DOHH2 (cell line): ENCODE results near the gene CARMIL3.

Source experiments
- CTCF ChIP-seq: fragments of 200-600 bp; sonication (generic); IDR thresholded peaks from one replicate; pipeline ENCODE4 v1.5.1; 2014; ENCODE audit warnings: antibody characterized with exemption, mild to moderate bottlenecking, low read depth, low read length; ENCODE audit not compliant: poor library complexity, severe bottlenecking
- EZH2phosphoT487 ChIP-seq: fragments of 200-600 bp; sonication (generic); IDR thresholded peaks from 2 replicates; pipeline ENCODE4 v1.6.1; 2017; ENCODE audit warnings: borderline replicate concordance, mild to moderate bottlenecking, antibody characterized with exemption, low read length, moderate library complexity, mixed read lengths

- no peak for TF ChIP-seq CTCF
- no peak for TF ChIP-seq EZH2phosphoT487
These were observed 14.2 kb upstream of the CARMIL3 start for GRCh38 chr14:24037658-24038037.
